ENCODE data around the gene TMEM269.
"Not testable (repeated sequence)": the region's sequence is repeated elsewhere in the genome, so short reads cannot be mapped to it uniquely, and the experiment has no call there.

Gene TMEM269

DNA sequence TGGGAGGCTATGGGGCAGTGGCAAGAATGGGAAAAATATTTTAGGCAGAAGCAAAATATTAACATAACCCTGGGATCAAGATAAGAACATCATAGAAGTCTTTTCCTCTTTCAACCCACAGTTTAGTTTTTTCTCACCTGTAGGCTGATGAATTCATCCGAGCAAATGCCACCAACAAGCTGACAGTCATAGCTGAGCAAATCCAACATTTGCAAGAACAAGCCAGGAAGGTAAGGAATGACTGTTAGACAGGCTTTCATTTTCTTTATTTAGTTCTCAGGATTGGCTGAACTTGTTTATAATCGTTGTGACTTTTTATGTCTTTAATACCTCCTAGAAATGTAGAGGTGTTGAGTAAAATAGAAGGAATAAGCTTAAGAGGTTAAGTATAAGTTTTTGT lies 11.4 kb upstream of the TMEM269 start:
- in situ Hi-C loops (cut with HindIII; ENCODE audit: low sequenced_read_pairs): no loop called here

GRCh38 chr1:42774928-42775526 lies 9.8 kb upstream of the TMEM269 start:
- in situ Hi-C loops (cut with HindIII; ENCODE audit: low sequenced_read_pairs): no loop called here

GRCh38 chr1:42776502-42776901 lies 8.3 kb upstream of the TMEM269 start:
- in situ Hi-C loops (cut with HindIII; ENCODE audit: low sequenced_read_pairs): no loop called here

- in situ Hi-C loops (cut with HindIII; ENCODE audit: low sequenced_read_pairs): no loop called here
These were observed 6.9 kb upstream of the TMEM269 start for GRCh38 chr1:42777852-42778251.

DNA sequence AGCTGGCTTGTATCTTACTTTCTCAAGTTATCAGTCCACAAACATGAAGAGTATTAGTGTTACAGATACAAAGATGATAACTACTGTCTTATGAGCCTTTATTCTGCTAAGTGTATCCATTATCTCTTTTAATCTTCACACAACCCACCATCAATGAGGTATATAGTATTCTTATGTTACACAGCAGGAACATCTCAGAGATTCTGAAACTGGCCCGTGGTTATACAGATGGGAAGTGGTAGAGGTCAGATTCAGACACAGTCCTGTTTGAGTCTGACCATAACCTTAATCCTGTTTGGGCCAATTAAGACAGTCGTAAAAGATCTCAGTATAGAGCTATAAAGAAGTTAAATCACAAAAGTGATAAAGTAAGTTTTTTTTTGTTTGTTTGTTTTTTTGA lies 5.1 kb upstream of the TMEM269 start:
- in situ Hi-C loops (cut with HindIII; ENCODE audit: low sequenced_read_pairs): no loop called here

GRCh38 chr1:42780176-42780575 lies 4.6 kb upstream of the TMEM269 start:
- in situ Hi-C loops (cut with HindIII; ENCODE audit: low sequenced_read_pairs): no loop called here

DNA sequence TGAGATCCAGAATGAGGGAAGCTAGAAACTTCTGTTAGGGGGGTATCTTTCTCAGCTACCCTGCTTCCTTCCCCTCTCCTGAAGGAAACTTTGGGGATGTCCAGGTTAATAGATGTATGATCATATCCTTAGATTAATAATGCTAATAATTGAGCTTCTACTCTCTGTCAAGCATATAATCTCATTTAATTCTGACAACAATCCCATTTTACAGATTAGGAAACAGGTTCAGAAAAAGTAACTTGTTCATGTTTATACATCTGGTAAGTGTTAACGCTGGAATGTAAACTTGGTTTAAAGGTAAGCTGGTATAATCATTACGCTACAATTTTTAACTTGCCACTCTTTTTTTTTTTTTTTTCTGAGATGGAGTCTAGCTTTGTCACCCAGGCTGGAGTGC lies 1.7 kb upstream of the TMEM269 start:
- in situ Hi-C loops (cut with HindIII; ENCODE audit: low sequenced_read_pairs): no loop called here

DNA sequence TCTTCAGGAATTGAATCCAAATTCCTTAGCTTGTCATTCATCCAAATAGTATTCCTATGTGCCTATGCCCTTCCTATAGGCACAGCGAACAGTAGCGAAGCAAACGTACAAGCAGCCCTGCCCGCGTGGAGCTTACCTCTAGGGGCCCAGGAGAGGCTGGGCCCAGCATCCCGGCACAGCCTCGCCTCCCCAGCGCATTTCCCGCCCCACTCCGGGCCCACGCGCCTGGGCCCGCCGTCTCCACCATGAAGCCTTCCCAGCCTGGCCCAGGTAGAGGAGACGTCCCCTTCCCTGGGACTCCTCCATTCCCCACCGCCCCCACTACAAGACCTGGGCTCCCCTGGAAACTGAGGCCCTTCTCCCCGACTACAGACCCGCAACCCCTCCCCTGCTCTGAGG lies 245 bp upstream of the TMEM269 start:
- in situ Hi-C loops (cut with HindIII; ENCODE audit: low sequenced_read_pairs): no loop called here

GRCh38 chr1:42786097-42786496 lies 1.3 kb downstream of the TMEM269 start:
- in situ Hi-C loops (cut with HindIII; ENCODE audit: low sequenced_read_pairs): no loop called here

GRCh38 chr1:42788021-42788420 lies 3.2 kb downstream of the TMEM269 start:
- in situ Hi-C loops (cut with HindIII; ENCODE audit: low sequenced_read_pairs): no loop called here

DNA sequence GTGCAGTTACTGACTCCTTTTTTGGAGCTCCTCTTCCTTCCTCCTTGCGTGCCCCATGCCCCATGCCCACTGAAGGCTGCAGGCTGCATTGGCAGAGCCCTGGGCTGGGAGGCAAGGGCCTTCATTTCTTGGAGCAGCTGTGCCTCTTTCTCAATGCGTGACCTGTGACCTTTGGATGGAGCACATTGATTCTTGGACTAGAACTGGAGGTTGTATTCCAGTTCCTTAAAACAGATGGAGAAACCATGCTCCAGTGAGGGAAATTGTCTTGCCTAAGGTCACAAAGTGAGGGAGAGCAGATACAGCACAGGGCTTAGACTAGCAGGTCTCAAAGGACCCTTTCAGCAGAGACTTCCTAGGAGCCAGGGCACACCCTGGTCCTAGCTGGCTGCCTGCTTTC lies 9.0 kb downstream of the TMEM269 start:
- in situ Hi-C loops (cut with HindIII; ENCODE audit: low sequenced_read_pairs): loop anchor here (10.0 kb wide), 1 partner anchor 69 kb away; no protein-coding TSS in a partner anchor

- in situ Hi-C loops (cut with HindIII; ENCODE audit: low sequenced_read_pairs): loop anchor here (10.0 kb wide), 1 partner anchor 73 kb away; no protein-coding TSS in a partner anchor
These were observed 12.6 kb downstream of the TMEM269 start for GRCh38 chr1:42797414-42797813.

GRCh38 chr1:42797979-42798378 lies 13.2 kb downstream of the TMEM269 start:
- in situ Hi-C loops (cut with HindIII; ENCODE audit: low sequenced_read_pairs): loop anchor here (10.0 kb wide), 1 partner anchor 73 kb away; no protein-coding TSS in a partner anchor

GRCh38 chr1:42801832-42802473 lies 17.2 kb downstream of the TMEM269 start:
- in situ Hi-C loops (cut with HindIII; ENCODE audit: low sequenced_read_pairs): no loop called here

- in situ Hi-C loops (cut with HindIII; ENCODE audit: low sequenced_read_pairs): no loop called here
These were observed 21.4 kb downstream of the TMEM269 start for GRCh38 chr1:42806171-42806570.

- in situ Hi-C loops (cut with HindIII; ENCODE audit: low sequenced_read_pairs): no loop called here
These were observed 21.8 kb downstream of the TMEM269 start for GRCh38 chr1:42806593-42806992.

- in situ Hi-C loops (cut with HindIII; ENCODE audit: low sequenced_read_pairs): no loop called here
These were observed 22.4 kb downstream of the TMEM269 start for GRCh38 chr1:42807056-42807668.

GRCh38 chr1:42814815-42815214 lies 30.0 kb downstream of the TMEM269 start:
- in situ Hi-C loops (cut with HindIII; ENCODE audit: low sequenced_read_pairs): not testable (repeated sequence)

- in situ Hi-C loops (cut with HindIII; ENCODE audit: low sequenced_read_pairs): no loop called here
These were observed 31.3 kb downstream of the TMEM269 start for GRCh38 chr1:42815941-42816584.

- in situ Hi-C loops (cut with HindIII; ENCODE audit: low sequenced_read_pairs): no loop called here
These were observed 32.0 kb downstream of the TMEM269 start, which contains the start of the genes ERMAP and SVBP for GRCh38 chr1:42816585-42817439. TSS of gene ERMAP (plus strand) at chr1:42817122. CDS start at chr1:42830449, 13,327 bp downstream. TSS of gene SVBP (minus strand) at chr1:42817397. CDS start at chr1:42816544, 853 bp downstream.

GRCh38 chr1:42817440-42817767 lies 32.6 kb downstream of the TMEM269 start:
- in situ Hi-C loops (cut with HindIII; ENCODE audit: low sequenced_read_pairs): no loop called here
